ENCODE results near the gene BAZ2B. TPM values are rescaled to one million over a fixed set of nuclear protein-coding genes. Genes with fewer than 3 reads are reported as not detected.

The BAZ2B gene
- total RNA-seq, 2 experiments from 2014 or later, result 17.9 to 18.5 TPM

GRCh38 chr2:159516241-159516758 lies 100.0 kb downstream of the BAZ2B start:
- intact Hi-C loops (cut with DNase I, micrococcal nuclease), result loop anchor here (5.0 kb wide), 2 partner anchors 191 to 196 kb away; partner anchors contain the start of gene MARCHF7 (in 1 of the 2)
- TF ChIP-seq, protein P1, sequence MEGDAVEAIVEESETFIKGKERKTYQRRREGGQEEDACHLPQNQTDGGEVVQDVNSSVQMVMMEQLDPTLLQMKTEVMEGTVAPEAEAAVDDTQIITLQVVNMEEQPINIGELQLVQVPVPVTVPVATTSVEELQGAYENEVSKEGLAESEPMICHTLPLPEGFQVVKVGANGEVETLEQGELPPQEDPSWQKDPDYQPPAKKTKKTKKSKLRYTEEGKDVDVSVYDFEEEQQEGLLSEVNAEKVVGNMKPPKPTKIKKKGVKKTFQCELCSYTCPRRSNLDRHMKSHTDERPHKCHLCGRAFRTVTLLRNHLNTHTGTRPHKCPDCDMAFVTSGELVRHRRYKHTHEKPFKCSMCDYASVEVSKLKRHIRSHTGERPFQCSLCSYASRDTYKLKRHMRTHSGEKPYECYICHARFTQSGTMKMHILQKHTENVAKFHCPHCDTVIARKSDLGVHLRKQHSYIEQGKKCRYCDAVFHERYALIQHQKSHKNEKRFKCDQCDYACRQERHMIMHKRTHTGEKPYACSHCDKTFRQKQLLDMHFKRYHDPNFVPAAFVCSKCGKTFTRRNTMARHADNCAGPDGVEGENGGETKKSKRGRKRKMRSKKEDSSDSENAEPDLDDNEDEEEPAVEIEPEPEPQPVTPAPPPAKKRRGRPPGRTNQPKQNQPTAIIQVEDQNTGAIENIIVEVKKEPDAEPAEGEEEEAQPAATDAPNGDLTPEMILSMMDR (IDR thresholded peaks at IDR 0.05), result no peak
- H3K36me3 Mint-ChIP-seq (ENCODE audit: low read depth), result peaks cover 7% of the 10 kb centered on the region
- Histone ChIP-seq H3K27me3 (ENCODE audit: control insufficient read depth in 1 of 2, insufficient read depth in 2 of 2, low read length in 2 of 2) (no peaks in the 10 kb centered on the region), H3K27ac (ENCODE audit: low read depth in 1 of 2, low read length in 2 of 2) (peak overlapping the region; percentile 58 to 75), H3K4me3 (ENCODE audit: low read length) (peak overlapping the region; percentile 63), H3K9me3 (ENCODE audit: control insufficient read depth in 1 of 2, insufficient read depth in 1 of 2, low read length in 2 of 2) (no peaks in the 10 kb centered on the region), H3K36me3 (ENCODE audit: insufficient read depth, low read length) (no peaks in the 10 kb centered on the region), H3K4me1 (ENCODE audit: insufficient read depth, low read length) (peaks cover 4% of the 10 kb centered on the region)
- no peaks in the 10 kb centered on the region for H3K27me3 Mint-ChIP-seq
- H3K27ac Mint-ChIP-seq, result peak overlapping the region; percentile 88
- H3K4me3 Mint-ChIP-seq, result peak overlapping the region; percentile 79
- peak in 8 of 14 experiments; percentile 3 to 84 (median 15) for DNase-seq
- peaks cover 30% of the 10 kb centered on the region for H3K4me1 Mint-ChIP-seq (ENCODE audit: low read depth)
- peak; percentile 98 for ATAC-seq (ENCODE audit: poor library complexity)
- H3K9me3 Mint-ChIP-seq, result no peaks in the 10 kb centered on the region
- ChIA-PET CTCF (interaction anchor here (1.4 kb wide), 1 partner anchor 196 kb away, joined by 6 read pairs; the partner anchor contains the start of gene MARCHF7), POLR2A (interaction anchor here (0.6 to 3.8 kb wide), 7 partner anchors 10 to 884 kb away, joined by 3 to 26 read pairs (median 4); partner anchors contain the start of genes LY75, MARCHF7 and WDSUB1)

DNA sequence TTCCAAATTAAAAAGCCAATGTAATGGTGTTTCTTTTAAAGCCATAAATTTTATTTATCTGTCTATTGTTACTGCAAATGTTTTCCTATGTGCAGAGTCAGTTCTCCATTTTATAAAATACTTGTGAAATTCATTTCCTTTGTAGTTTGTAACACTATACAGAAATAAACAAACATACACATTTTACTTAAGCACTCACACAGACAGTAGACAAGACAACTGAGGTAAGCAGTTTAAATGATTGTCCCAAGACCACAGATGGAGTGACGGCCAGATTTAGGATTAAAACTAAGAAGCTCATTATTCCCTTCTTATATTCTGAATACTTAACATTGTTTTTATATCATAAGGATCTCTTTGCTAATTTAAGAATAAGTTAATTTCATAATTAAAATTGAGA lies 100.9 kb downstream of the BAZ2B start:
- H3K36me3 Mint-ChIP-seq (ENCODE audit: low read depth), result peaks cover 7% of the 10 kb centered on the region
- Histone ChIP-seq H3K36me3 (ENCODE audit: insufficient read depth, low read length) (no peaks in the 10 kb centered on the region), H3K9me3 (ENCODE audit: control insufficient read depth in 1 of 2, insufficient read depth in 1 of 2, low read length in 2 of 2) (no peaks in the 10 kb centered on the region), H3K27me3 (ENCODE audit: control insufficient read depth in 1 of 2, insufficient read depth in 2 of 2, low read length in 2 of 2) (no peaks in the 10 kb centered on the region), H3K4me1 (ENCODE audit: insufficient read depth, low read length) (peaks cover 4% of the 10 kb centered on the region), H3K27ac (ENCODE audit: low read depth in 1 of 2, low read length in 2 of 2) (no peak overlapping the region), H3K4me3 (ENCODE audit: low read length) (peak overlapping the region; percentile 63)
- TF ChIP-seq, protein P1 (IDR thresholded peaks at IDR 0.05), result no peak
- H3K4me1 Mint-ChIP-seq (ENCODE audit: low read depth), result peaks cover 30% of the 10 kb centered on the region
- peak overlapping the region; percentile 88 for H3K27ac Mint-ChIP-seq
- DNase-seq (peak in 1 of 14 experiments; percentile 13), ATAC-seq (ENCODE audit: poor library complexity) (no peak)
- CTCF ChIA-PET, result interaction anchor here (1.4 kb wide), 1 partner anchor 197 kb away, joined by 6 read pairs; the partner anchor contains the start of gene MARCHF7
- POLR2A ChIA-PET, result interaction anchor here (0.7 to 3.8 kb wide), 5 partner anchors 9 to 389 kb away, joined by 3 to 26 read pairs (median 5); partner anchors contain the start of genes LY75, MARCHF7 and WDSUB1
- H3K9me3 Mint-ChIP-seq, result no peaks in the 10 kb centered on the region
- intact Hi-C loops (cut with DNase I, micrococcal nuclease), result loop anchor here (5.0 kb wide), 2 partner anchors 192 to 197 kb away; partner anchors contain the start of gene MARCHF7 (in 1 of the 2)
- H3K4me3 Mint-ChIP-seq, result peak overlapping the region; percentile 85
- H3K27me3 Mint-ChIP-seq, result no peaks in the 10 kb centered on the region

DNA sequence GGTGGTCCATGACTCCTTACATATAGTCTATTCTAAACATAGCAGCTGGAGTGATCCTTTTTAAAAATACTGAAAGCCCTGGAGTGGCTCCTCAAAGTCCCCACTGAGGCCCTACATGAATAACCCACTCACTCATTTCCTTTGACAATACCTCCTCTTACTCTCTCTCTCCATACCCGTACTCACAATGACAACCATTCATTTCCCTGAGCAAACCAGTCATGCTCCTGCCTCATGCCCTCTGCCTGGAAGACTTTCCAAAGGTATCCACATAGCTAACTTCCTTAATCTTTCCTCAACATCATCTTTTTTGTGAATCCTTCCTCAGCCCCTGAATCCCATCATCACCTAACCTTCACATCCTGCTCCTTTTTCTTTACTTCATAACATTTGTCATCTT lies 102.6 kb downstream of the BAZ2B start:
- DNase-seq (no peak), ATAC-seq (ENCODE audit: poor library complexity) (no peak)
- Histone ChIP-seq H3K9me3 (ENCODE audit: control insufficient read depth in 1 of 2, insufficient read depth in 1 of 2, low read length in 2 of 2) (no peaks in the 10 kb centered on the region), H3K4me3 (ENCODE audit: low read length) (no peak overlapping the region), H3K4me1 (ENCODE audit: insufficient read depth, low read length) (peaks cover 4% of the 10 kb centered on the region), H3K36me3 (ENCODE audit: insufficient read depth, low read length) (no peaks in the 10 kb centered on the region), H3K27me3 (ENCODE audit: control insufficient read depth in 1 of 2, insufficient read depth in 2 of 2, low read length in 2 of 2) (no peaks in the 10 kb centered on the region), H3K27ac (ENCODE audit: low read depth in 1 of 2, low read length in 2 of 2) (no peak overlapping the region)
- no peaks in the 10 kb centered on the region for H3K9me3 Mint-ChIP-seq
- no peaks in the 10 kb centered on the region for H3K27me3 Mint-ChIP-seq
- TF ChIP-seq, protein P1 (IDR thresholded peaks at IDR 0.05), result no peak
- peaks cover 7% of the 10 kb centered on the region for H3K36me3 Mint-ChIP-seq (ENCODE audit: low read depth)
- peak overlapping the region; percentile 47 for H3K4me3 Mint-ChIP-seq
- ChIA-PET POLR2A (no interaction called here), CTCF (no interaction called here)
- intact Hi-C loops (cut with DNase I, micrococcal nuclease), result no loop called here
- no peak overlapping the region for H3K27ac Mint-ChIP-seq
- peaks cover 30% of the 10 kb centered on the region for H3K4me1 Mint-ChIP-seq (ENCODE audit: low read depth)
